Naive thymus-derived CD8-positive, alpha-beta T cell (primary cell): ENCODE data around the gene VWA2. TPM values are rescaled to one million over a fixed set of nuclear protein-coding genes. Genes with fewer than 3 reads are reported as not detected.

ENCODE experiments used
- ATAC-seq, 2 donors: fragments of 150-1000 bp; cut with Tn5 transposase in 1 of 2; sonication (Bioruptor Pico), chemical (Tn5 transposase) in 1 of 2; 1 replicate in 1 of 2; 2 replicates in 1 of 2; pipeline ENCODE4 v1.10.0; 2021; ENCODE audit warnings: mild to moderate bottlenecking in 2 of 2, moderate library complexity in 2 of 2
- POLR2A ChIA-PET: fragments of 350-600 bp; sonication (Branson Sonifier 250); formaldehyde crosslinking; loops from one replicate; lab custom pipeline; 2021; ENCODE audit warnings: antibody characterized with exemption; lab: Charles Lee
- DNase-seq, 10 donors: peaks; one replicate each; pipeline versions ENCODE4 v3.0.0 to v3.0.0-alpha.2; 2020 to 2022
- H3K27ac Mint-ChIP-seq, 10 donors: one replicate each; pipeline ENCODE4 v1.8.0; 2020 to 2022; ENCODE audit warnings: mild to moderate bottlenecking in 10 of 10, mixed read lengths in 10 of 10, moderate library complexity in 4 of 10, inconsistent platforms in 1 of 10
- H3K27me3 Mint-ChIP-seq, 5 donors: one replicate each; pipeline ENCODE4 v1.8.0; 2021 to 2022; ENCODE audit warnings: mixed read lengths in 5 of 5
- H3K36me3 Mint-ChIP-seq, 3 donors: one replicate each; pipeline ENCODE4 v1.8.0; 2020 to 2022; ENCODE audit warnings: mixed read lengths in 3 of 3, mild to moderate bottlenecking in 2 of 3, inconsistent platforms in 1 of 3
- H3K4me1 Mint-ChIP-seq, 4 donors: one replicate each; pipeline ENCODE4 v1.8.0; 2021 to 2022; ENCODE audit warnings: mixed read lengths in 4 of 4
- H3K4me3 Mint-ChIP-seq, 10 donors: one replicate each; pipeline ENCODE4 v1.8.0; 2020 to 2022; ENCODE audit warnings: mild to moderate bottlenecking in 10 of 10, mixed read lengths in 10 of 10, moderate library complexity in 6 of 10, inconsistent platforms in 1 of 10
- H3K9me3 Mint-ChIP-seq, 9 donors: one replicate each; pipeline ENCODE4 v1.8.0; 2020 to 2022; ENCODE audit warnings: mixed read lengths in 9 of 9, mild to moderate bottlenecking in 3 of 9, inconsistent platforms in 1 of 9, moderate library complexity in 1 of 9
- polyA plus RNA-seq, 3 donors: library from polyadenylated mRNA; unstranded; fragments of 300-500 nt; fragmentation: Illumina TruSeq; gene quantifications; one replicate each; pipeline ENCODE4 v1.2.3, GENCODE V29; 2021
- total RNA-seq, 8 experiments: library from RNA in 2 of 8; stranded (reverse) in 2 of 8; gene quantifications; one replicate each; pipeline ENCODE4 v1.2.3 and lab custom pipeline; 2021 to 2026

The VWA2 gene
- total and polyA plus RNA-seq, 5 experiments from 2014 or later: not detected

- POLR2A ChIA-PET: no interaction called here
- Mint-ChIP-seq H3K4me1 (no peaks in the 10 kb centered on the region), H3K27me3 (peaks cover 2 to 21% (median 5%) of the 10 kb centered on the region in 5 donors), H3K36me3 (no peaks in the 10 kb centered on the region), H3K9me3 (peaks cover 0 to 4% (median 0%) of the 10 kb centered on the region in 9 donors), H3K27ac (no peak overlapping the region), H3K4me3 (no peak overlapping the region)
- DNase-seq (no peak), ATAC-seq (no peak)
These were observed 13.0 kb downstream of the VWA2 start for GRCh38 chr10:114252092-114252491.

DNA sequence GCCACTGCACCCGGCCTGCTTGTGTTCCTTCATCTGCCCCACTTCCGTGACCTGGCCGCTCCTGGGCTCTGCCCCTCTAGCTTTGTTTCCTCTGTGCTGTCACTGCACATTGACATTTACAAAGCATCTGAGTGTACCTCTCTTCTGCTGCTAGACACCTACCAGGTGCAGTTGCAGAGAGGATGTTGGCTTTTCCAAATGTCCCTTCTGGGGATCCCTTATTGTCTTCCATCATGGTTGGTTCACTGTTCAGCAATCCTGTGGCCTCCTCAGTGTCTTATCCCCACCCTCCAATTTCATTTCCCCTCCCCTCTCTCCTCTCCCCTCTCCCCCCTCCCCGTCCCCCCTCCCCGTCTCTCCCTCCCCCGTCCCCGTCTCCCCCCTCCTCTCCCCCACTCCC lies 13.8 kb downstream of the VWA2 start:
- no peak for ATAC-seq
- Mint-ChIP-seq H3K36me3 (no peaks in the 10 kb centered on the region), H3K4me3 (no peak overlapping the region), H3K27me3 (peaks cover 2 to 21% (median 5%) of the 10 kb centered on the region in 5 donors), H3K9me3 (peaks cover 0 to 4% (median 0%) of the 10 kb centered on the region in 9 donors), H3K27ac (peak overlapping the region in 2 of 10 donors; percentile 13 to 57), H3K4me1 (peaks cover 0 to under 1% (median under 1%) of the 10 kb centered on the region in 4 donors)
- no peak for DNase-seq
- POLR2A ChIA-PET: no interaction called here

DNA sequence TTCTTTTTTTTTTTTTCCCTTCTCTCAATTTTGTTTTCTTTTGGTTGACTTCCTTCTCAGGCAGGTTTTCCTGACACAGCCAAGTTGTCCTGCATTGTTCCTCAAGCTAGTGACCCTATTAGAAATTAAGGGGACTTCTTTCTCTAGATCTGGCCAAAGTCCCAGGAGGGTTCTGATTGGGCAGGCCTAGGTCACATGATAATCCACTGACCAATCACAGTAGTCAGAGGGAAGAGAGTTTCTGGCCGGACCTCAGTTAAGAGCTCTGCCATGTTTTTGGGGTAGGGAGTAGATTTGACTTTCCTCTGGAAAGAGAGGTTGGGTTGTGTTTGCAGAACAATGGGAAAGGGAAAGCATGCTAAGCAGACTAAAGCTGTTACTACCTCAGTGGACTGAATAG lies 16.2 kb downstream of the VWA2 start:
- H3K36me3 Mint-ChIP-seq: no peaks in the 10 kb centered on the region
- ATAC-seq (no peak), DNase-seq (no peak)
- H3K9me3 Mint-ChIP-seq: peaks cover 0 to 4% (median 0%) of the 10 kb centered on the region in 9 donors
- peaks cover 0 to 16% (median 5%) of the 10 kb centered on the region in 5 donors for H3K27me3 Mint-ChIP-seq
- no peak overlapping the region for H3K4me3 Mint-ChIP-seq
- peaks cover 0 to 12% (median 4%) of the 10 kb centered on the region in 4 donors for H3K4me1 Mint-ChIP-seq
- POLR2A ChIA-PET: interaction anchor here (0.8 kb wide), 1 partner anchor 11 kb away, joined by 4 read pairs; no protein-coding TSS in a partner anchor
- H3K27ac Mint-ChIP-seq: peak overlapping the region in 1 of 10 donors; percentile 11

- Mint-ChIP-seq H3K4me1 (peaks cover 0 to 12% (median 4%) of the 10 kb centered on the region in 4 donors), H3K4me3 (no peak overlapping the region), H3K9me3 (peaks cover 0 to 4% (median 0%) of the 10 kb centered on the region in 9 donors), H3K27me3 (peaks cover 0 to 11% (median 4%) of the 10 kb centered on the region in 5 donors), H3K36me3 (no peaks in the 10 kb centered on the region), H3K27ac (no peak overlapping the region)
- no peak for DNase-seq
- POLR2A ChIA-PET: no interaction called here
- ATAC-seq: no peak
These were observed 17.1 kb downstream of the VWA2 start for GRCh38 chr10:114256008-114256765.

GRCh38 chr10:114256822-114257221 lies 17.8 kb downstream of the VWA2 start:
- Mint-ChIP-seq H3K9me3 (peaks cover 0 to 4% (median 0%) of the 10 kb centered on the region in 9 donors), H3K4me3 (no peak overlapping the region), H3K27me3 (peaks cover 0 to 10% (median 4%) of the 10 kb centered on the region in 5 donors), H3K4me1 (peaks cover 0 to 12% (median 4%) of the 10 kb centered on the region in 4 donors), H3K27ac (peak overlapping the region in 1 of 10 donors; percentile 40), H3K36me3 (no peaks in the 10 kb centered on the region)
- no peak for ATAC-seq
- DNase-seq: no peak
- POLR2A ChIA-PET: interaction anchor here (0.7 kb wide), 1 partner anchor 24 kb away, joined by 4 read pairs; no protein-coding TSS in a partner anchor

- peaks cover 0 to 4% (median 0%) of the 10 kb centered on the region in 9 donors for H3K9me3 Mint-ChIP-seq
- H3K4me3 Mint-ChIP-seq: no peak overlapping the region
- no peaks in the 10 kb centered on the region for H3K36me3 Mint-ChIP-seq
- H3K4me1 Mint-ChIP-seq: peaks cover 0 to 12% (median 4%) of the 10 kb centered on the region in 4 donors
- POLR2A ChIA-PET: no interaction called here
- ATAC-seq (no peak), DNase-seq (no peak)
- no peak overlapping the region for H3K27ac Mint-ChIP-seq
- peaks cover 0 to 10% (median 4%) of the 10 kb centered on the region in 5 donors for H3K27me3 Mint-ChIP-seq
These were observed 18.4 kb downstream of the VWA2 start for GRCh38 chr10:114257498-114257897.

DNA sequence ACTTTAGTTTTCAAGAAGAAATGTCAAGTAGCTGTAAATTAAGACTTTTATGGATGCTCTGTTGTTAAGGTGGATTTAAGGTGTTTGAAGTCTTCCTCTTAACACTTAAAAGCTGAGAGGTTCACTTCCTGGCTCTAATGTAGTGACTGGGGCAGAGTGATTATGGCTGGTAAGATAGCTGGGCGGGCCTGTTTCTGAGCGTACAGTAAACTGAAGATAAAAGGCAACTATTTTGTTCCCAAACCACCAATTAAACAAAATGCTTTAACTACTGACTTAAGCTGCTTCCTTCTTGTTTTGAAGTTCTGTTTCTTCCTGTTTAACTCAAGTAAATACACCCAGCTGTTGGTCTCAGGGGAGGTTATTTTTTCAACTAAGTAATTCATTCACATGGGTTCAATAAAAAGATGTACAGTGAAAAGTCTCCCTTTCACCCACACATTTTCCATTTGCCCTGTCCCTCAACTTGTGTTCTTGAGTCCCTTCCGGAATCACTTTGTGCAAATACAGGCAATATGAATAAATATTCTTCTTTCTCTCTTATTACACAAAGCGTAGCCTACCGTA lies 19.3 kb downstream of the VWA2 start:
- Mint-ChIP-seq H3K27ac (no peak overlapping the region), H3K4me3 (no peak overlapping the region), H3K27me3 (peaks cover 0 to 10% (median 4%) of the 10 kb centered on the region in 5 donors), H3K36me3 (no peaks in the 10 kb centered on the region), H3K9me3 (peaks cover 0 to 4% (median 0%) of the 10 kb centered on the region in 9 donors), H3K4me1 (peaks cover 0 to 12% (median 4%) of the 10 kb centered on the region in 4 donors)
- POLR2A ChIA-PET: no interaction called here
- ATAC-seq: peak in 1 of 2 donors; percentile 56
- peak in 1 of 10 donors; percentile 10 for DNase-seq

DNA sequence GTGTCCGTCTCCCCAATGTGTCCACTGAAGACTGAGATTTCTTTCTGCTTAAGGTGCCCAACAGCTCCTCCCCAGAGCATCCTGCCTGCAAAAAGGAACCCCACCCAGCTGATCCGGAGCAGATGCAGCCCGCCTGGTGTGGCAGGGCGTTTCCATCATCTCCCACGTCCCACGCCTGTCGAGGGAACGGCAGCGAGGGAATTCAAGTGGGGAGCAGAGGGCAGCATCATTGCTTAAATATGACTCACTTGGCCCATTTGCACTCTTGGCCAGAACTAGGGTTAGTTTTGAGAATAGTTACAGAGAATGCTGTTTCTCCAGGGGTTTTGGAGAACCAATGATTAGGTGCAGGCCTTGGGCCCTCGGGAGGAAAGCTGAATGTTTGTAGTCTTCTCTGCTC lies 20.8 kb downstream of the VWA2 start:
- ATAC-seq (no peak), DNase-seq (no peak)
- no peaks in the 10 kb centered on the region for H3K9me3 Mint-ChIP-seq
- H3K4me1 Mint-ChIP-seq: peaks cover 0 to 12% (median 4%) of the 10 kb centered on the region in 4 donors
- no peak overlapping the region for H3K4me3 Mint-ChIP-seq
- peaks cover 0 to 5% (median 1%) of the 10 kb centered on the region in 5 donors for H3K27me3 Mint-ChIP-seq
- POLR2A ChIA-PET: no interaction called here
- no peaks in the 10 kb centered on the region for H3K36me3 Mint-ChIP-seq
- no peak overlapping the region for H3K27ac Mint-ChIP-seq

DNA sequence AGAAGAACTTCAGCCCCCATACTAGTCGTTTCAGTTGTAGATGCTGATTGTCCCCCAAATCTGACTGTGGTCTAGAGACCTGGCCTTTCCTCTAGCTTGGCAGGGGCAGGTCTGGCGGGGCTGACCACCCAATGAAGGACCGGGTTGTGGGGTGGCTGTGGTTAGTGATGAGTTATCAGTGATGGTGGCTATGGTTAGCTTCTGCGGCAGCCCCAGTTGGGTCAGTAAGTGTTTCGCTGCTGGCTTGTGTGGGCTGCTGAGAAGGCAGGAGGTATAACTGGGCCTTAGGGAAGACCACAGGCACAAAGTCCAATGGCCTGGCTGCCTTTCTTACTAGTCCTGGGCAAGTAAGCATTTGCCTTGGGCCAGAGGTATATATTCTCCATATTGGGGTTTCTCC lies 21.3 kb downstream of the VWA2 start:
- Mint-ChIP-seq H3K4me3 (no peak overlapping the region), H3K9me3 (no peaks in the 10 kb centered on the region), H3K36me3 (no peaks in the 10 kb centered on the region), H3K27ac (no peak overlapping the region), H3K27me3 (peaks cover 0 to 1% (median 0%) of the 10 kb centered on the region in 5 donors), H3K4me1 (peaks cover 0 to 12% (median 4%) of the 10 kb centered on the region in 4 donors)
- POLR2A ChIA-PET: no interaction called here
- ATAC-seq (no peak), DNase-seq (no peak)

GRCh38 chr10:114261076-114261475 lies 22.0 kb downstream of the VWA2 start:
- no peak for DNase-seq
- peaks cover 0 to 4% (median 0%) of the 10 kb centered on the region in 5 donors for H3K27me3 Mint-ChIP-seq
- H3K36me3 Mint-ChIP-seq: no peaks in the 10 kb centered on the region
- no peak overlapping the region for H3K27ac Mint-ChIP-seq
- H3K4me3 Mint-ChIP-seq: no peak overlapping the region
- POLR2A ChIA-PET: no interaction called here
- H3K4me1 Mint-ChIP-seq: peaks cover 0 to 12% (median 4%) of the 10 kb centered on the region in 4 donors
- H3K9me3 Mint-ChIP-seq: no peaks in the 10 kb centered on the region
- ATAC-seq: no peak

DNA sequence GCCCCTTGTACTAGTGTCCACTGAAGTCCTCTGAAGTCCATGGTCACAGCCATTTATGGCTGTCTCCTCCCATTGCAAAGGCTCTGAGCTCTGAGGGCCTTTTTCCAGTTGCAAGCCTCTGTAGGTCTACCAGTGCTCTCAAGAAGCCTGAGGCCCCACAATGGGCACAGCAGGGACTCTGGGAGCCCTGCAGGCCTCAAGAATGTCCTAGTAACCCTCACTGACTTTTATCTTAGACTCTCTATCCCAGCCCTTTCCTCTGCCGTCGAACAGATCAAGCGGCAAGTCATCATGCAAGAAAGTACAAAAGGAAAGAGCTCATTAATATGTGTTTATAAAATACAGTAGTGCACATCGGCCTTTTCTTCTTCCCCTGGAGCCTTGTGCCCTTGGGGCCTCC lies 23.4 kb downstream of the VWA2 start:
- H3K36me3 Mint-ChIP-seq: no peaks in the 10 kb centered on the region
- H3K4me3 Mint-ChIP-seq: no peak overlapping the region
- H3K4me1 Mint-ChIP-seq: peaks cover 0 to 12% (median 4%) of the 10 kb centered on the region in 4 donors
- ATAC-seq (no peak), DNase-seq (no peak)
- H3K9me3 Mint-ChIP-seq: no peaks in the 10 kb centered on the region
- no peak overlapping the region for H3K27ac Mint-ChIP-seq
- peaks cover 0 to 4% (median 0%) of the 10 kb centered on the region in 5 donors for H3K27me3 Mint-ChIP-seq
- POLR2A ChIA-PET: no interaction called here

GRCh38 chr10:114265392-114266053 lies 26.5 kb downstream of the VWA2 start:
- DNase-seq (no peak), ATAC-seq (no peak)
- H3K4me1 Mint-ChIP-seq: no peaks in the 10 kb centered on the region
- POLR2A ChIA-PET: no interaction called here
- no peaks in the 10 kb centered on the region for H3K36me3 Mint-ChIP-seq
- H3K9me3 Mint-ChIP-seq: no peaks in the 10 kb centered on the region
- H3K27ac Mint-ChIP-seq: no peak overlapping the region
- H3K27me3 Mint-ChIP-seq: peaks cover 0 to 4% (median 0%) of the 10 kb centered on the region in 5 donors
- no peak overlapping the region for H3K4me3 Mint-ChIP-seq
